Ishikawa (cell line): ENCODE results near the gene MCF2L.

Experiments
- CEBPB ChIP-seq: IDR thresholded peaks from 2 replicates; pipeline ENCODE4 v1.6.1; 2012
- CREB1 ChIP-seq: IDR thresholded peaks from 2 replicates; pipeline ENCODE4 v1.6.1; 2012; ENCODE audit warnings: low read depth
- EGR1 ChIP-seq: IDR thresholded peaks from 2 replicates; pipeline ENCODE4 v1.6.1; 2012
- EP300 ChIP-seq: IDR thresholded peaks from 2 replicates; pipeline ENCODE4 v1.6.1; 2012; ENCODE audit warnings: borderline replicate concordance
- FOXM1 ChIP-seq: IDR thresholded peaks from 2 replicates; pipeline ENCODE4 v1.6.1; 2012; ENCODE audit warnings: low read depth, borderline replicate concordance
- MAX ChIP-seq: IDR thresholded peaks from 2 replicates; pipeline ENCODE4 v1.6.1; 2012
- NFIC ChIP-seq: IDR thresholded peaks from 2 replicates; pipeline ENCODE4 v1.6.1; 2012
- RAD21 ChIP-seq: IDR thresholded peaks from 2 replicates; pipeline ENCODE4 v1.6.1; 2012; ENCODE audit warnings: low read depth
- REST ChIP-seq: IDR thresholded peaks from 2 replicates; pipeline ENCODE4 v1.6.1; 2012; ENCODE audit warnings: low read depth, mild to moderate bottlenecking
- TAF1 ChIP-seq: IDR thresholded peaks from 2 replicates; pipeline ENCODE4 v1.6.1; 2012; ENCODE audit warnings: low read depth, mild to moderate bottlenecking
- TCF12 ChIP-seq: IDR thresholded peaks from 2 replicates; pipeline ENCODE4 v1.6.1; 2012; ENCODE audit warnings: low read depth
- TEAD4 ChIP-seq: IDR thresholded peaks from 2 replicates; pipeline ENCODE4 v1.6.1; 2012
- USF1 ChIP-seq: IDR thresholded peaks from 2 replicates; pipeline ENCODE4 v1.6.1; 2012
- YY1 ChIP-seq: IDR thresholded peaks from 2 replicates; pipeline ENCODE4 v1.6.1; 2012; ENCODE audit warnings: low read depth
- ZBTB7A ChIP-seq: IDR thresholded peaks from 2 replicates; pipeline ENCODE4 v1.6.1; 2012; ENCODE audit warnings: low read depth

Gene MCF2L

GRCh38 chr13:113040031-113040430 lies 71.0 kb downstream of the MCF2L start:
- TF ChIP-seq EGR1 (no peak), CEBPB (no peak), EP300 (no peak)

GRCh38 chr13:113040597-113041292 lies 71.7 kb downstream of the MCF2L start:
- TF ChIP-seq TEAD4 (no peak), MAX (no peak), RAD21 (no peak), NFIC (no peak)

- TF ChIP-seq EP300 (no peak), USF1 (peak; percentile 57)
Measured at GRCh38 chr13:113041293-113041690, 72.3 kb downstream of the MCF2L start.

- TF ChIP-seq FOXM1 (no peak), MAX (no peak), EGR1 (no peak), TEAD4 (no peak), CREB1 (no peak), CEBPB (no peak), TAF1 (no peak), EP300 (no peak), NFIC (no peak), TCF12 (no peak), YY1 (no peak), REST (no peak), ZBTB7A (no peak), USF1 (no peak), RAD21 (no peak)
Measured at GRCh38 chr13:113041896-113042295, 72.9 kb downstream of the MCF2L start.

GRCh38 chr13:113042456-113042855 lies 73.4 kb downstream of the MCF2L start:
- TF ChIP-seq NFIC (no peak), REST (no peak), TAF1 (no peak), USF1 (no peak), CREB1 (no peak), CEBPB (no peak), EGR1 (no peak), YY1 (no peak), MAX (no peak), TCF12 (no peak), EP300 (no peak), TEAD4 (no peak), FOXM1 (no peak), ZBTB7A (no peak), RAD21 (no peak)

GRCh38 chr13:113043001-113043630 lies 74.1 kb downstream of the MCF2L start:
- TF ChIP-seq NFIC, result no peak
- no peak for TF ChIP-seq TEAD4
- no peak for TF ChIP-seq USF1
- no peak for TF ChIP-seq EGR1
- no peak for TF ChIP-seq REST
- TF ChIP-seq RAD21, result no peak
- no peak for TF ChIP-seq YY1
- no peak for TF ChIP-seq TCF12
- no peak for TF ChIP-seq TAF1
- no peak for TF ChIP-seq CEBPB
- TF ChIP-seq FOXM1, result no peak
- TF ChIP-seq CREB1, result no peak
- no peak for TF ChIP-seq EP300
